ENCODE measurements around the gene CNEP1R1. TPM values are rescaled to one million over a fixed set of nuclear protein-coding genes. Genes with fewer than 3 reads are reported as not detected.
A peak's percentile ranks its signal among the peaks of the same experiment; 100 is the strongest.
"Not testable (repeated sequence)": the region's sequence is repeated elsewhere in the genome, so short reads cannot be mapped to it uniquely, and the experiment has no call there.

Gene CNEP1R1
- 21.8 and 24.5 TPM in 2 replicates for total RNA-seq

DNA sequence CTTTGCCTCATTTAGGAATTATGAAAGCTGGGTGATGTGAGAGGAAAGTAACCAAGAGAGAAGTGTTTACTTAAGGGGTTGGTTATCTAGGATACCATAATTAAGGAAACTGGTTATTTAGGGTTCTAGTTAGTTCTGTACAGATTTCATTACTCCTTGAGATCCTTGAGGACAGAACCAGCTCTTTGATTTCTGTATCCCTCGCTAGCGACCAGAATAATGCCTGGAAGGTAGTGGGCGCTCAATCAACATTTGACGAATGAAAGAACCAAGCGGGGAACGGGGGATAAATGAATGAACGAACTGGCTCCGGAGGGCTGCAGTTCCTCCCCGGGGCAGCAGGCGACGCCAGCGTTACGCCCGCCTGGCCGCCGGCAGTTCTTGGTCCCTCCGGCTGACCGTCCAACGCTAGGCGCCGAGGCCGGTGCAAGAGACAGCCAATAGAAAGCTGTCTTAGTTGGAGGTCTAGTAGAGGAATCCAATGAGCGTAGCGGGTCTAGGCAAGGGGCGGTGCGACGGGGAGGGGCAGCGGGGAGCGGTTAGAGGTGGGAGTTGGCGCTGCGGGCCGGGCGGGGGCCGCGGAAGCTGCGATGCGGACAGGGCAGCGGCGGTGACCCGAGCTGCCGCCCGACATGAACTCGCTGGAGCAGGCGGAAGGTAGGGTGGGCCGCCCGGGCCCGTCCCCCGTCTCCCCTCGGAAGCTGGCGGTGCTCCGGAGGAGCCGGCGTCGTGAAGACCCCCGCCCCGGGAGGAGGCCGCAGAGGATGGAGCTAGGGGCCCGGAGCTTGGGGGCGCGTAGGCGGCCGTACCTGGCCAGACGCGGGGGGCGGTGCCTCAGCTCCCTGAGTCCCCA, at the start of gene CNEP1R1:
CNEP1R1 (plus strand) TSS at position 542 of the 853 bp plus-strand sequence; CDS start at position 633, 91 bp downstream.
- DNase-seq (ENCODE audit: low read depth in 2 of 2) = peak; percentile 96 to 98

DNA sequence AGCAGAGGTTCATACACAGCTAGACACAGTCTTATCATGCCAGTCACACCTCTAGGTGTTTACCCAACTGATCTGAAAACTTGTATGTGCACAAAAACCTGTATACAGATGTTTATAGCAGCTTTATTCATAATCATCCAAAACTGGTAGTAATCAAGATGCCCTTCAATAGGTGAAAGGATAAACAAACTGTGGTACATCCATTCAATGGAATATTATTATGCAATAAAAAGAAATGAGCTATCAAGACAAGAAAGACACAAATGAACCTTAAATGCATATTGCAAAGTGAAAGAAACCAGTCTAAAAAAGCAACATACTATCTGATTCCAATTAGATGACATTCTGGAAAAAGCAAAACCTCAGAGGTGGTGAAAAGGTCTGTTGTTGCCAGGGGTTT, 47.6 kb upstream of the CNEP1R1 start:
- DNase-seq (ENCODE audit: low read depth in 2 of 2) = no peak

- no peak for DNase-seq (ENCODE audit: low read depth in 2 of 2)
Observed at GRCh38 chr16:49978569-49979326, 46.3 kb upstream of the CNEP1R1 start.

GRCh38 chr16:49980166-49980565, 44.9 kb upstream of the CNEP1R1 start:
- no peak for DNase-seq (ENCODE audit: low read depth in 2 of 2)

GRCh38 chr16:49986351-49987124, 38.5 kb upstream of the CNEP1R1 start:
- DNase-seq (ENCODE audit: low read depth in 2 of 2) = peak; percentile 15 to 53

DNA sequence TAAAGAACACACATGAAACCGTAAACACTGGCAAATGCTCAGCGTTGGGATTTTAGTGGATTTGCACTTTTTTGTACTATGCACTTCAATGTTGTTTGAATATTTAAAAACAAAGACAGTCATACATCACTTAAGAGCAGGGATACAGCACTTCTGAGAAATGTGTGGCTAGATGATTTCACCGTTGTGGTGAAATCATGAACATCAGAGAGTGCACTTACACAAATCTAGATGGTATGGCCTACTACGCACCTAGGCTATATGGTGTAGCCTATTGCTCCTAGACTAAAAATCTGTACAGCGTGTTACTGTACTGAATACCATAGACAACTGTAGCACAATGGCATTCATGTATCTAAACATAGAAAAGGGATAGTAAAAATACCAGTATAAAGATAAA, 37.6 kb upstream of the CNEP1R1 start:
- DNase-seq (ENCODE audit: low read depth in 2 of 2) = no peak

- no peak for DNase-seq (ENCODE audit: low read depth in 2 of 2)
Observed at GRCh38 chr16:49992825-49993224, 32.2 kb upstream of the CNEP1R1 start.

DNA sequence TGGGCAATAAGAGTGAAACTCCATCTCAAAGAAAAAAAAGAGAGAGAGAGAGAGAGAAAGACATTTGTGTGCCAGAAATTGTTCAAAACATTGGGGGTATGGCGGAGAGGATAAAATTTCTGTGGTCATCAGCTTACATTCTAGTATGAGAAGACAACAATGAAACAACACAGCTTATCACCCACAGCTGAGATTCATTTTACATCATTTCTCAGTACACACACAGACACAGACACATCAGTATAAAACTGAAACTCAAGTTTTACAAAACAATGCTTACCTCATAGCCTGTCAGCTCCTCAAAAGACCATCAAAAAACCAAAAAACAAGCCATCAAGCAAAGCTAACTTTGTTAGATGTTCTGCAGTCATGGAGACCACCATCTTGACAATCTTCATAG, 31.4 kb upstream of the CNEP1R1 start:
- no peak for DNase-seq (ENCODE audit: low read depth in 2 of 2)

DNA sequence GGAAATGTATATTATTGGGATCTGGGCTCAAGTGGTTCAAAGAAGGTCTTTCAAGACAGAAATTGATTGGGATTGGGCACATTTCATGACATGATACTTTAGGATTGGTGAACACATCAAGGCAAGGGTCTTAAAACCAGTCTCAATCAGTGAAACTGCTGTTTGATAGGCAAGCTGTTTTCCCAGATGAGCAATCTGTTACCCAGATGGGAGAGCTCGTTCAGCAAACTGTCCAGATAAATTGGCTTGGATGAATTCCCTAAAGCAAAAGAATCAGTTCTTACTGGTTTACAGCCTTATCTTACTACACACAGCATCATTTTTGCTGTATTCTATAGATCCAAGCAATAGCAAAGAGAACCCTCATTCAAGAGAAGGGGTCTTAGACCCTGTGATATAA, 31.0 kb upstream of the CNEP1R1 start:
- DNase-seq (ENCODE audit: low read depth in 2 of 2) = no peak

DNA sequence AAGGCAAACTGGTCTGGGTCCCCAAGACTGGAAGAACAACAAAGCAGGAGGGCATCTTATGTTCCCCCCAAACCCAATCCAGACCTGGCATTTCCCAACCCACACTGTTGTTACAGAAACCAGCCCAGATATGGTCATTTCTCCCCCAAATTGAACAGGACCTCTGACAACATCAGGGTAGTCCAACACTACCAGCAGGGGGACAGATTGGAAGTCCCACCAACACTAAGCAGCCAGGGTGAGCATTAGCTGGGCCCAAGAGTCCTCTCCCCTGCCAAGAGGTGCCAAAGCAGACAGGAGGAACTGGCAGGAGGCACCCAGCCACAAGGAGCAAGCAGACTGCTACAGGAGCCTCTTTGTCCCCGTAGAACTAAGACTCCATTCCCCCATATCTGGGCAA, 29.3 kb upstream of the CNEP1R1 start:
- no peak for DNase-seq (ENCODE audit: low read depth in 2 of 2)

GRCh38 chr16:49997721-49998251, 27.2 kb upstream of the CNEP1R1 start:
- DNase-seq (ENCODE audit: low read depth in 2 of 2) = no peak

DNA sequence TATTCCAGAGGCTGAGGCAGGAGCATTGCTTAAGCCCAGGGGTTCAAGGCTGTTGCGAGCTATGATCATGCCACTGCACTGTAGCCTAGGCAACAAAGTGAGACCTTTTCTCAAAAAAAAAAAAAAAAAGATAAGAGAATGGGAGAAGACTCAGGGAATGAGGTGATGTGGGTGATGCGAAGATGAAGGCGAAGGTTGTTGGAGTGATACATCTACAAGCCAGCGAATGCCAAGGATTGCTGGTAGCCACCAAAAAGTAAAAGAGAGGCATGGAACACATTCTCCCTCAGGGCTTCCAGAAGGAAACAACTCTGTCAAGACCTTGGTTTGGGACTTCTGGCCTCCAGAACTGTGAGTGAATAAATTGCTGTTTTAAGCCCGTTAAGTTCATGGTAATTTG, 26.0 kb upstream of the CNEP1R1 start:
- no peak for DNase-seq (ENCODE audit: low read depth in 2 of 2)

GRCh38 chr16:50001144-50001543, 23.9 kb upstream of the CNEP1R1 start:
- no peak for DNase-seq (ENCODE audit: low read depth in 2 of 2)

- DNase-seq (ENCODE audit: low read depth in 2 of 2) = no peak
Observed at GRCh38 chr16:50002190-50002589, 22.8 kb upstream of the CNEP1R1 start.

GRCh38 chr16:50004239-50004638, 20.8 kb upstream of the CNEP1R1 start:
- no peak for DNase-seq (ENCODE audit: low read depth in 2 of 2)

DNA sequence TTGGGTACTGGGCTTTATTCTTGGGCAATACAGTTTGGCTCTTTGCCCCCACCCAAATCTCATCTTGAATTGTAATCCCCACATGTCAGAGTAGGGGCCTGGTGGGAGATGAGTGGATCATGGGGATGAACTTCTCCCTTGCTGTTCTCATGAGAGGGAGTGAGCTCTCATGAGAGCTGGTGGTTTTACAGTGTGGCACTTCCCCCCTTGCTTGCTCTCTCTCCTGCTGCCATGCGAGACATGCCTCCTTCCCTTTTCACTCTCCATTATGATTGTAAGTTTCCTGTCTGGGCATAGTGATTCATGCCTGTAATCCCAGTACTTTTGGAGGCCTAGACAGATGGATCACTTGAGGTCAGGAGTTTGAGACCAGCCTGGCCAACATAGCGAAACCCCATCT, 18.1 kb upstream of the CNEP1R1 start:
- no peak for DNase-seq (ENCODE audit: low read depth in 2 of 2)

DNA sequence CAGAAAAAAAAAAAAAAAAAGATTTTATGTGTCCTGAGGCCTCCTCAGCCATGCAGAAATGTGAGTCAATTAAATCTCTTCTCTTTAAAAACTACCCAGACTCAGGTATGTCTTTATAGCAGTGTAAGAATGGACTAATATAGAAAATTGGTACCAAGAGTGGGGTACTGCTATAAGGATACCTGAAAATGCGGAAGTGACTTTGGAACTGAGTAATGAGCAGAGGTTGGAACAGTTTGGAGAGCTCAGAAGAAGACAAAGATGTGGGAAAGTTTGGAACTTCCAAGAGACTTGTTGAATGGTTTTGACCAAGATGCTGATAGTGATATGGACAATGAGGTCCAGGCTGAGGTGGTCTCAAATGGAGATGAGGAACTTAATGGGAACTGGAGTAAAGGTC, 17.3 kb upstream of the CNEP1R1 start:
- DNase-seq (ENCODE audit: low read depth in 2 of 2) = no peak

- DNase-seq (ENCODE audit: low read depth in 2 of 2) = no peak
Observed at GRCh38 chr16:50010212-50010611, 14.8 kb upstream of the CNEP1R1 start.

- no peak for DNase-seq (ENCODE audit: low read depth in 2 of 2)
Observed at GRCh38 chr16:50011707-50012106, 13.3 kb upstream of the CNEP1R1 start.

GRCh38 chr16:50012182-50012581, 12.8 kb upstream of the CNEP1R1 start:
- no peak for DNase-seq (ENCODE audit: low read depth in 2 of 2)

- DNase-seq (ENCODE audit: low read depth in 2 of 2) = not testable (repeated sequence)
Observed at GRCh38 chr16:50014211-50014610, 10.8 kb upstream of the CNEP1R1 start.

DNA sequence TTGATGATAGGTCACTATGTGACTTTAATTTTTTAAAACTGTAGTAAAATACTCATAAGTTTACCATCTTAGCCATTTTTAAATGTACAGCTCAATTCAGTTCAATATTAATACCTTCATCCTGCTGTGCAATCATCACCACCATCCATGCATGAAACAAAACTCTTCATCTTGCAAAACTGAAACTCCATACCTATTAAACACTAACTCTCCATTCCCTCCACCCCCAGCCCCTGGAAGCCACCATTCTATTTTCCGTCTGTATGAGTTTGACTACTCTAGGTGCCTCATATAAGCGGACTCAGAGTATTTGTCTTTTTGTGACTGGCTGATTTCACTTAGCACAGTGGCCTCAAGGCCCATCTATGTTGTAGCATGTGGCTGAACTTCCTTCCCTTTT, 9.4 kb upstream of the CNEP1R1 start:
- no peak for DNase-seq (ENCODE audit: low read depth in 2 of 2)
